GM12875 (cell line): ENCODE measurements around the gene FBRS.

Experiments
- H3K4me3 ChIP-seq: one replicate; pipeline ENCODE4 v1.5.1; 2011; ENCODE audit warnings: low read depth, low read length, control low read depth
- CTCF ChIP-seq: IDR thresholded peaks from 2 replicates; pipeline ENCODE4 v1.5.1; 2011; ENCODE audit warnings: low read depth, mild to moderate bottlenecking, control low read depth, inconsistent platforms, low read length, moderate library complexity, borderline replicate concordance; ENCODE audit not compliant: insufficient read depth

Gene FBRS

GRCh38 chr16:30657866-30658730 is at the start of gene FBRS:
Gene FBRS, plus strand, starts transcription at chr16:30658431. Its CDS starts 1,088 bp downstream, at chr16:30659519.
- H3K4me3 ChIP-seq, result peak within 1 kb of the TSS; percentile 89
- peak; percentile 83 for TF ChIP-seq CTCF

- no peak for TF ChIP-seq CTCF
Observed at GRCh38 chr16:30609002-30609925, 49.0 kb upstream of the FBRS start.

GRCh38 chr16:30609926-30610839 is 48.0 kb upstream of the FBRS start, which contains the start of gene ZNF689:
Gene ZNF689, minus strand, starts transcription at chr16:30610389. Its CDS starts 348 bp downstream, at chr16:30610041.
- H3K4me3 ChIP-seq, result peak within 1 kb of the TSS; percentile 92
- TF ChIP-seq CTCF, result no peak

More at GRCh38 chr16:30609002-30609925, 49.0 kb upstream of the FBRS start:
- peak overlapping the region; percentile 92 for H3K4me3 ChIP-seq

- peak; percentile 72 for TF ChIP-seq CTCF
- no peak overlapping the region for H3K4me3 ChIP-seq
Observed at GRCh38 chr16:30615358-30616091, 42.7 kb upstream of the FBRS start.

GRCh38 chr16:30619202-30619601 is 39.0 kb upstream of the FBRS start:
- H3K4me3 ChIP-seq, result no peak overlapping the region
- TF ChIP-seq CTCF, result no peak

- no peak overlapping the region for H3K4me3 ChIP-seq
- TF ChIP-seq CTCF, result no peak
Observed at GRCh38 chr16:30619638-30620037, 38.6 kb upstream of the FBRS start.
